ENCODE results near the gene TMEM198.

Gene TMEM198

DNA sequence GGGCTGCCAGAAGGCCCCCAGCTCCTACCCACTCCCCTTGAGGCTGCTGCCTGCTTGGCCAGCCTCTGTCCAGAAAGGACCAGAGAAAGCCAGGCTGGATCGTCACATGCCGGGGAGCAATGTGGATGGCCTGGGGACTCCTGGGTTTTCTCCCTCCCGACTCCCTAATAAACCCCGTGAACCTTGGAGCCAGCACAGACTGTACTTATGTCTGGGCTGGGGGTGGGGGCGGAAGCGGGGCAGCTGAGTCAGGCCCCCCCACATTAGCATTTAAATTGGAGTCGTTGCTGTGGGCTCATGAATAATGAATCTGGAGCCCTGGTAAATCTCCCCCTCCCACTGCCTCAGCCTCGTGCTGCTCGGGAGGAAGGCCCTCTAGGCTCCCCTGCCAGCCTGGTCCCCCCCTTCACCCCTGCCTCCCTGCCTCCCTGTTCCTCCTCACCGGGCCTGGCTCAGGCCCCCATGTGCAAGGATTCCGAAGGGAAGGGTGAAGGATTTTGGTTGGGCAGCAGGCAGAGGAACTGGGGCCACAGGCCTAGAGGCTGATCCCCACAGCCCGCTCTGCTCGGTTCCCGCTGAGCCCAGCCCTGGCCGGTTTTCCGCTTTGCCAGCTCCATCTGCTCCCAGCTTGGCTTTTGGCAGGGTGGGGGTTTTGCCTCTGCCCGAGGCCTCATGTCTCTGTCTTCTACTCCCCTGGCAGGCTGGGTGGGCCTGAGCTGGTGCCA, 36.9 kb upstream of the TMEM198 start:
- H3K9me3 ChIP-seq (replicated peaks in 1 of 11): no peaks in the 10 kb centered on the region
- 0 out of 22 replicates have a peak overlapping the region, but pooled peaks of 1 of the 11 experiments have one; percentile 29 for H3K9ac ChIP-seq
- H3K27me3 ChIP-seq: peaks cover 0 to 25% (median 0%) of the 10 kb centered on the region in 11 experiments; a peak in 7 of 22 replicates
- TF ChIP-seq Cebpa-rat (IDR thresholded peaks at IDR 0.05): no peak
- H3K4me3 ChIP-seq: no peak overlapping the region
- H3K36me3 ChIP-seq: peaks cover 0 to 54% (median 37%) of the 10 kb centered on the region in 11 experiments; a peak in 12 of 22 replicates
- H3K27ac ChIP-seq: no peak overlapping the region
- peaks cover 0 to 65% (median 0%) of the 10 kb centered on the region in 11 experiments; a peak in 8 of 22 replicates for H4K20me1 ChIP-seq
- H3K4me2 ChIP-seq: no peak overlapping the region
- peaks cover 14 to 43% (median 35%) of the 10 kb centered on the region in 10 experiments for H3K4me1 ChIP-seq

DNA sequence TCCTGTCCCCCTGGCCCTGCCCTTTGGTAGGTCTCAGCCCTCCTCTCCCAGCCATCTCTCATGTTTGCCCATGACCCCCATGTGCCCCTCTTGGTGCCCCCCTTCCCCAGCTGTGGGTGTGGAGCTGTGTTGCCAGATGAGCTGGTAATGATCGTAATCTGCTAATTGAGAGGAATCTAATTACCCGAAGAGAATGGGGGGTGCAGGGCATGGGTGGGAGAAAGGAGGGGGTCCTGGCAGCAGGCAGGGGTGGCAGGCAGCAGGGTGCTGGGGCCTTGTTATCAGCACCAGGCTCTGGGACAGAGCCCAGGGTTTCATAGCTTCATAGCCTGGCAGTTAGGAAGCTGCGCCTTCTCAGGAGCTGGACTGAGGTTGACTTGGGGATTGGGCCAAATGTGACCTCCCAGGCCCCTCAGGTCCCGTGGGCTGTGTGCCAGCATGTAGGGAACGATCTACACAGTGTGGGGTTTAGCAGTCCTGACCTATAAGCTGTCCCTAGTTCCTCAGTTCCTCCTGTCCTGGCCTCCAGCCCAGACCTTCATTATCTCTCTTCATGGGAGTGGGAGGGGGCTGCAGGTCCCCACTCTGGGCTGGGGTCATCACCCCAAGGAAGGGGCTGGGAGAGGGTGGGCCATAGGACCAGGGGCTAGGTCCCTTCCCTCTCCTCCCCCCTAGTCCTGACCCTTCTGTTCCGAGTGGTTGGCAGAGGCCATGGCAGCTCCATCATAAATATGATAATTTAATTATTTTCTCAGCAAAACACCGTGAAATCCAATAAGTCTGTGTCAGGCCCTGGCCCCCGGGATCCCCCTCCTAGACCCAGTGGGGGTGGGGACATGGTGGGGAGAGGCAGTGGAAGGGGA, 36.0 kb upstream of the TMEM198 start:
- Histone ChIP-seq H4K20me1 (peaks cover 0 to 74% (median 4%) of the 10 kb centered on the region in 11 experiments; a peak in 12 of 22 replicates), H3K4me2 (peak overlapping the region in 3 of 11 experiments; percentile 3 to 21 (median 18); a peak in 3 of 22 replicates), H3K27me3 (peaks cover 0 to 33% (median 3%) of the 10 kb centered on the region in 11 experiments; a peak in 9 of 22 replicates), H3K4me1 (peaks cover 20 to 51% (median 44%) of the 10 kb centered on the region in 10 experiments), H3K27ac (no peak overlapping the region), H3K9ac (no peak overlapping the region), H3K4me3 (no peak overlapping the region), H3K36me3 (peaks cover 0 to 45% (median 37%) of the 10 kb centered on the region in 11 experiments; a peak in 12 of 22 replicates), H3K9me3 (replicated peaks in 1 of 11) (no peaks in the 10 kb centered on the region)
- TF ChIP-seq Cebpa-rat (IDR thresholded peaks at IDR 0.05): no peak

DNA sequence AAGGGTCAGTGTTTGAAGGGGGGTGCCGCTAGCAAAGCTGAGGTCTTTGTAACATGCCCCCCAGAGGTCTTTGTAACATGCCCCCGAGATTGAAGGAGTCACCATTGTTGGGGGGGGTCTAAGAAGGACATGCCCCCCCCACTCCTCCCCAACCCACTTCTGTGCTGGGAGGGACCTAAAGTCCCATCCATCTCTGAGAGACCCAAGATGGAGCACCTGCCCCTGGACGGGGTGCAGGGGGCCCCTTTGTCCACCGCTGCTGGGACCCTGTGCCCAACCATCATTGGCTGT, 35.4 kb upstream of the TMEM198 start:
- TF ChIP-seq Cebpa-rat (IDR thresholded peaks at IDR 0.05): no peak
- Histone ChIP-seq H3K27me3 (peaks cover 0 to 39% (median 8%) of the 10 kb centered on the region in 11 experiments; a peak in 12 of 22 replicates), H4K20me1 (peaks cover 0 to 79% (median 9%) of the 10 kb centered on the region in 11 experiments; a peak in 13 of 22 replicates), H3K4me3 (no peak overlapping the region), H3K4me2 (peak overlapping the region in 3 of 11 experiments; percentile 3 to 21 (median 18); a peak in 3 of 22 replicates), H3K9ac (no peak overlapping the region), H3K9me3 (replicated peaks in 1 of 11) (no peaks in the 10 kb centered on the region), H3K4me1 (peaks cover 26 to 57% (median 50%) of the 10 kb centered on the region in 10 experiments), H3K36me3 (peaks cover 0 to 40% (median 35%) of the 10 kb centered on the region in 11 experiments; a peak in 12 of 22 replicates), H3K27ac (no peak overlapping the region)

DNA sequence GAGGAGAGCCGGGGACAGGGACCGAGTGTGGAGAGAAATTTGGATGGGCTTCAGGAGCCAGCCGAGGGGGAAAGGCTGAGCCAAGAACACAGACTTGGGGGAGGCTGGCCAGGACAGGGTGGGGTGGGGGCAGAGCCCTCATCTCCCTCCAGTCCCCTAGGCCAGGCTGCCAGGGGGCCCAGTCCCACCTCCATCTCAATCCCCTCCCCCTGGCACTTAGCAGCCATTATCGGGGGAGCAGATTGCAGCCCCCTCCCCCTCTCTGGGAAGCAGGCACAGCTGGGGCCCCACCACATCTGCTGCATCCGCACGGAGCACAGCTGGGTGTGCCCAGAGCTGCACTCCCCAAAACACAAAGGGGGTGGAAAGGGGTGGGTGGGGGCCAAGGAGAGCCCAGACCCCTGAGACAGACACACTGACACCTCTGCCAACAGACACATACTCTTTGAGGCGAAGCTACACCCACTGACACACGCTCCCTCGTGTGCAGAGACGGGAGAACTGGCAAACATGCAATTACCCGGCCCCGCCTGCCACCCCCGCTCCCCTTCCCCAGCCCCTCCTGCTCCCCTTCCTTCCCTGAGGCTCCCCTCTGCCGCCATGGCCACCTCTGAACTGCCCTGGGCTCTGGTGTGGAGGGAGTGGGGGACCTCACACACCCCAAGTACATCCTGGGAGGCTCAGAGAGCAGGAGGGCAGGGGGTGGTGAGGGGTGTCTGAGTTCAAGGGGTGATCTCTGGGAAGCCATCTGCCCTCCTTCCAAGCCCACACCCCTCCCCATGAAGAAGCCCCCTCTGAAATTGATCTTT, 34.7 kb upstream of the TMEM198 start:
- Histone ChIP-seq H3K4me2 (peak overlapping the region; percentile 56 to 96 (median 85)), H4K20me1 (peaks cover 0 to 82% (median 10%) of the 10 kb centered on the region in 11 experiments; a peak in 14 of 22 replicates), H3K36me3 (peaks cover 0 to 32% (median 27%) of the 10 kb centered on the region in 11 experiments; a peak in 12 of 22 replicates), H3K27me3 (peaks cover 0 to 47% (median 14%) of the 10 kb centered on the region in 11 experiments; a peak in 13 of 22 replicates), H3K4me1 (peaks cover 34 to 65% (median 58%) of the 10 kb centered on the region in 10 experiments), H3K4me3 (0 out of 20 replicates have a peak overlapping the region, but pooled peaks of 2 of the 10 experiments have one; percentile 5 to 18), H3K9ac (peak overlapping the region in 3 of 11 experiments; percentile 3 to 44 (median 3); a peak in 3 of 22 replicates), H3K27ac (no peak overlapping the region), H3K9me3 (replicated peaks in 1 of 11) (no peaks in the 10 kb centered on the region)
- TF ChIP-seq Cebpa-rat (IDR thresholded peaks at IDR 0.05): no peak

DNA sequence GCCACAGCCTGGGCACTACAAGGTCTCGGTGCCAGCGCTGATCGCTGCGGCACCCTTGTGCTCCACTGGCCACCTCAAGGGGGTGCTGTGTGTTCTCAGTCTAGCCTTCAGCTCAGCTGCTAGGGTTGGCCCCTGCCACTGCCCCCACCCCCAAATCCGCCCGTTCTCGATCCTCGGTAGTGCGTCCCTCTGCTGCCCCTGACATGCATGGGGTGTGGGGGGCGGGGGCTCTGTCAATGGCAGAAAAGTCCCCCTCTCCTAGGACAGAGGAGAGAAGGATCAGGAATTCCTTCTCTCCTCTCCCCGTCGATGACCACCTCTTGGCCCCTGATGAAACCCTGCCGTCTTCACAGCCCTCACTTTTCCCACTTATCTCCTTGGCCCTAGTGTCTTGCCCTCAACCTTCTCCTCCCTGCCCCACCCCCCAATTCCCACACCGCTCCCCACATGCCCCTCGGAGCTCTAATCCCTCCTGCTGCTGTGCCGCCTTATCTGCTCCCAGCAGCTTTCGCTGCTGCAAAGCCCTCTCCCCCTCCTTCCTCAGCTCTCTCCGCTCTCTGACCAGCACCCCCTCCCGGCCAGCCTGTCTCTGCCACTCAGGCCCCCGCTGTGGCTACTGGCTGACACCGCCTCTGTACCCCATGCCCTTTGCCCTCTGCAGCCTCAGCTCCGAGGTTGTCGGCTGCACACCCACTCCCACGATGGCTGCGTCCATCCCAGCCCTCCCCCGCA, 33.9 kb upstream of the TMEM198 start:
- no peak overlapping the region for H3K27ac ChIP-seq
- TF ChIP-seq Cebpa-rat (IDR thresholded peaks at IDR 0.05): no peak
- peak overlapping the region in 5 of 10 experiments; percentile 2 to 43 (median 18); a peak in 3 of 20 replicates for H3K4me3 ChIP-seq
- peaks cover 0 to 82% (median 16%) of the 10 kb centered on the region in 11 experiments; a peak in 16 of 22 replicates for H4K20me1 ChIP-seq
- no peaks in the 10 kb centered on the region for H3K9me3 ChIP-seq (replicated peaks in 1 of 11)
- H3K4me1 ChIP-seq: peaks cover 36 to 73% (median 65%) of the 10 kb centered on the region in 10 experiments
- H3K9ac ChIP-seq: peak overlapping the region in 6 of 11 experiments; percentile 0 to 44 (median 17); a peak in 4 of 22 replicates
- peaks cover 0 to 25% (median 20%) of the 10 kb centered on the region in 11 experiments; a peak in 11 of 22 replicates for H3K36me3 ChIP-seq
- H3K4me2 ChIP-seq: peak overlapping the region; percentile 56 to 96 (median 85)
- peaks cover 0 to 55% (median 19%) of the 10 kb centered on the region in 11 experiments; a peak in 13 of 22 replicates for H3K27me3 ChIP-seq

DNA sequence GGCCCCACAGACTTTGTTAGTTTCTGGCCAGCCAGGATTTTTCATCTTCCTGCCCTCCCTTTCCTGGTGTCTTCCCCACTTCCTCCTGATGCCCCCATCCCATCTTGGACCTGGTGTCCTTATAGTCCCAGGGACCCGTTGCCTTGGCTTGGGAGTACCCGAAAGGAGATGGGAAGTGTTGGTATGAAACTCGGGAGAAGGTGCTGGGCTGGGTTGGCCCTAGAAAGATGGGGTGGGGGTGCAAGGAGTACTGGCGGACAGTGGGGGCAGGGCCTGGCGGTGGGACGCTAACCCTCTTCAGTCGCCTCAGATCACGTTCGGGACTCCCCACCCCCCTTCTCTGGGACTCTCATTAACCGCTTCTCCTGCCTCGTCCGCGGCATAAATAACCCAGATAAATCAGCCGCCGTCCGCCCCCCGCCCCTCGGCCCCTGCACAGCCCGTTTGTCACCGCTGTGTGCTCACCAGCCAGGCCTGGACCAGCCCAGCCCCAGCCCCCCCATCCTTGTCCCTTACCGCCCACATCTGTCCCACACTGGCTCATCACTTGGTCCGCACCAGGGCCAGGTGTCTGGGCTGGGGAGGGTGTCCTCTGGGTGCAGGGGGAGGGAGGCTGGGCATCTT, 33.2 kb upstream of the TMEM198 start:
- TF ChIP-seq Cebpa-rat (IDR thresholded peaks at IDR 0.05): no peak
- H3K4me2 ChIP-seq: peak overlapping the region; percentile 56 to 96 (median 85)
- H3K27me3 ChIP-seq: peaks cover 0 to 61% (median 20%) of the 10 kb centered on the region in 11 experiments; a peak in 13 of 22 replicates
- peaks cover 0 to 18% (median 13%) of the 10 kb centered on the region in 11 experiments; a peak in 11 of 22 replicates for H3K36me3 ChIP-seq
- peak overlapping the region in 3 of 11 experiments; percentile 31 to 42 (median 32); a peak in 4 of 22 replicates for H3K9ac ChIP-seq
- no peak overlapping the region; a peak in 1 of 22 replicates for H3K27ac ChIP-seq
- peaks cover 0 to 82% (median 19%) of the 10 kb centered on the region in 11 experiments; a peak in 16 of 22 replicates for H4K20me1 ChIP-seq
- H3K4me1 ChIP-seq: peaks cover 36 to 79% (median 71%) of the 10 kb centered on the region in 10 experiments
- H3K9me3 ChIP-seq (replicated peaks in 1 of 11): no peaks in the 10 kb centered on the region
- peak overlapping the region in 3 of 10 experiments; percentile 18 to 43 (median 26); a peak in 2 of 20 replicates for H3K4me3 ChIP-seq

All from BLaER1 treated with 17β-estradiol and CSF1 and Interleukin-3, amounts not matched to agents 10 nM and 100 nM (cell line).